ENCODE data around the gene FBXW11.

The FBXW11 gene

DNA sequence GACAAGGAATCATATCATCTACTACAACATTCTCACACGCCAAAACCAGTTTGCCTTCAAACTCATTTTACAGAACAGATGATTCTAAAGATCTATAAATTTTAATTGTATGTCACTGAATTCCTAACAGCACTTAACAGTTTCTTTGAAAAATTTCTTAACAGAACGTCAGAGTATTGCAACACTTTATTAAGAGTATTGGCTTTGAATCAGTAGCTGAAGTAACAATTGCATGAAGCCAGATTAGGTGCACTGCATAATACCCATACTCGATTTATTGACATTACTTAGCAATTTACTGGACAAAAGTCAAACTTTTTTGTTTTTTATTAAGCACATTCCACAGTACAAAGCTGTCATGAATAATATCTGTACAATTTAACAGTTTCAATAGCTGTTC is 145.1 kb downstream of the FBXW11 start:
- no peak for DNase-seq

DNA sequence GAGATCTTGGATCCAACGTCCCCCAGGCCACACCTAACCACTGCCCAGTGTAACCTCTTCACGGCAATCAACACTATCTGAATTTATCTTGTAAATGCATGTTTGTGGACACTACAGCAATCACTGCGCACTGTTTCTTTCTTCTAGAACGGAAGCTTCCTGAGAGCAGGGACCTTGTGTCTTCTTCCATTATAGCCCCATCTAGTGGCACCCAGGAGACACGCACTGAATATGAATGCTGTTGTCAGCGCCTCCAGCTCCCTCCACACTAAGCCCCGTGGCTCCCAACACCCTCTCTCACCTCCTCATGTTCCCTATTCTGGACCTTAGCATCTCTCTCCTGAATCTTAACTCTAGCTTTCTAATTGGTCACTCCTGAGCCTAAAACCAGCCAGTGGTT is 148.1 kb downstream of the FBXW11 start:
- DNase-seq = no peak

- no peak for DNase-seq
Measured at GRCh38 chr5:171857489-171857876, 149.0 kb downstream of the FBXW11 start.

- DNase-seq = no peak
Measured at GRCh38 chr5:171855798-171856763, 150.4 kb downstream of the FBXW11 start.

- DNase-seq = no peak
Measured at GRCh38 chr5:171855265-171855664, 151.2 kb downstream of the FBXW11 start.

DNA sequence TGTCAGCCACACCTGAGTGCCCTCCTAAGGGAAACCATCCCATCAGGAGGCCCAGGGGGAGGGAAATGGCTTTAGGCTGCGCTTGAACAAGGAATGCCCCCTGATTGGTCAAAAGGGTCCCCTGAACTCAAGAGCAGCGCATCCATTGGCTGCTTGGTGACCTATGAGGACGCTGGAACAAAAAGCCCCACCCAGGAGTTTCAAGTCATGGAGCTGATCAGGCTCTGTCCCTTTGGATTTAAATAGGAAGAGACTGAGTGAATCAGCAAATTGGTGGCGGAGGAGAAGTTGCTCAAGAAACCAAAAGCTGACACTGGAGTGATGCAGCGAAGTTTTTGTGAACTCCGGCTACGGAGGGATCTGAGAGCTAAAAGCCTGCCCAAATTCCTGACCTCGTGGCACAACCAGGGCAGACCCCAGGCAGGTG is 154.2 kb downstream of the FBXW11 start:
- no peak for DNase-seq

DNA sequence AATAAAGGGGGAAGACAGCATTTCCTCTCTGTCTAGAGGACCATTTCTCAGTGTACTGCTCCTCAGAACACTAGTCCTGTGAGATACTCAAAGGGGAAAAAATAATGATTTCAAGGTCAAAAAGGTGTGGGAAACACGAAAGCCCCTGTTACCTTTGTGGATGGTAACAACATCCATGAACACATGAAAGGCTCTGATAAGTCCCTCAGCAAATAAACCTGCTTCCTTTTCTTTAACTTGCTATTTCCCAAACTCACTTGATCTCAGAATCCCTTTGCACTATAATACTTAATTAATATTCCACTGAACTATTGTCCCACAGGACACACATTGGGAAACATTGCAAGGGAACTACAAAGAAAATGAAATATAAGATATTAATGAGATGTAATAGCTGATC is 155.2 kb downstream of the FBXW11 start:
- DNase-seq = no peak

DNA sequence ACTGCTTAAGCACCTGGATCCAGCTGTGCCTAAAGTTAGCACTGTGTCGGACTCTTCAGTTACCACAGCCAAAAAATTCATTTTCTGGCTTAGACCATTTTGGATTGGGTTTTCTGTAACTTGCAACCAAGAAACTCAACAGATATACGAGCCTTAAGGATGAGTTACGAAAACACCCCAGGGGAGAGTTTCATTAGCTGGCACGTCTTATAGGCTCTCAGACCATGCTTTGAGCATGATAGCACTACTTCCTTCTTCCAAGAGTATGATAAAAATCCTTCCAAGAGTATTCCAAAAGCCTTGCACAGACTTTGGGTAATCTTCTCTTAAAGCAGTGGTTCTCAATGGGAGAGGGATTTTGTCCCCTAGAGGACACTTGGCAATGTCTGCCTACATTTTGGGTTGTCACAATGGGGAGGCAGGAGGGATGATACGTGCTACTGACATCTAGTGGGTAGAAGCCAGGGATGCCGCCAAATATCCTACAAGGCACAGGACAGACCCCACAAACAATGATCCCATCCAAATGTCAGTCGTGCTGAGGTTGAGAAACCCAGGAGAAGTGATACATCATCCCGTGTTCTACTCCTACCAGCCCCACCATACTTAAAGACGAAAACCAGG is 156.0 kb downstream of the FBXW11 start:
- DNase-seq = no peak

DNA sequence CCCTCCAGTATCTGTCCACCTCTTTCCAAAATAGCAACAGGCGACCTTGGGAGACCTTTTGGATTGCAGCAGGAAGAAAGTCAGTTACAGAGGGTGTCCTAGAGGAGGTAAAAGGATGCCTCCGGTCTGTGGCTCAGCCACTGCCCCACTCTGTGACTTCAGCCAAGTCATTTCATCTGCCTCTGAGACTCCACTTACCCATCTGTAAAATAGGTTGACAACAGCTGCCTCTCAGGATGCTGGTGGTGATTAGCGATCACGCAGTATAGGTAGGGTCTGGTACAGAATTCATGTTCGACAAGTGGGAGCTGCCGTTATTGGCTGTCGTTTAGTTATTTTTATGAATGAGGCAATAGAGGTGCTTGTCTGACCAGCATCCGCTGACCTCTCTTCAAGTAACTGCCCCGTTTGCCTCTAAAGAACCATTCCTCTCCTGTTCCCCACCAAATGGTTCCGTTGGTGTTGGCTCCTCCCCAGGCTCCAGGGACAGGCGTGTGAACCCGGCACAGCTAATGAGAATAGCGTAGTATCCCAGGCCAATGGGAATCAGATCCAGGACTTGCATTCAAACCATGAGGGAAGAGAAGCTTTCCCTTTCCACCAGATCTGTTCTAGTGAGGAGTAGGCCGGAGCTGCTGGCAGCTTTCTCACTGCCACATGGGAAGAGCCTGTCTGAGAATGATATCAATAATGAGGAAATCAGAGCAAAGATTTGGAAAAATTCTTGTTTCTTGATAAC is 156.7 kb downstream of the FBXW11 start:
- DNase-seq = no peak

- no peak for DNase-seq
Measured at GRCh38 chr5:171848911-171849520, 157.4 kb downstream of the FBXW11 start.

- DNase-seq = no peak
Measured at GRCh38 chr5:171848486-171848885, 158.0 kb downstream of the FBXW11 start.

DNA sequence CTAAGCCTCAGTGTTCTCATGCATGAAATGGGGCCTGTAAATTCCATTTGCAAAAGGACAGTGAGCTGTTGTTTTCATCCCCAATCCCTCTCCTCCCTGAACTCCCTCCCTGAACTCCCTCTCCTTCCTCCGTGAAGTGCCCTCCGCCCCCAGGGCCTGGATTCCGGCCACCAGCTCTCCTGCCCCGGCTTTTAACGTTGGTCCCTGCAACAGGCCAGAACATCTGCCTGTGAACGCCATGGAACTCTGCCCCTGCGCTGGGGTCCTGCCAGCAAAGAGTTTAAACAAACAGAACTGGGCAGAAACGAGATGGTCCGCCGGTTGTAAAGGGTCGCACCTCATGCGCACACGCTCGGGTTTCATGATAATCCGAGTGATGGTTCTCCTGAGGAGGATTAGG is 158.4 kb downstream of the FBXW11 start:
- DNase-seq = no peak

GRCh38 chr5:171847026-171847425 is 159.4 kb downstream of the FBXW11 start:
- no peak for DNase-seq

- DNase-seq = no peak
Measured at GRCh38 chr5:171846323-171846722, 160.1 kb downstream of the FBXW11 start.

DNA sequence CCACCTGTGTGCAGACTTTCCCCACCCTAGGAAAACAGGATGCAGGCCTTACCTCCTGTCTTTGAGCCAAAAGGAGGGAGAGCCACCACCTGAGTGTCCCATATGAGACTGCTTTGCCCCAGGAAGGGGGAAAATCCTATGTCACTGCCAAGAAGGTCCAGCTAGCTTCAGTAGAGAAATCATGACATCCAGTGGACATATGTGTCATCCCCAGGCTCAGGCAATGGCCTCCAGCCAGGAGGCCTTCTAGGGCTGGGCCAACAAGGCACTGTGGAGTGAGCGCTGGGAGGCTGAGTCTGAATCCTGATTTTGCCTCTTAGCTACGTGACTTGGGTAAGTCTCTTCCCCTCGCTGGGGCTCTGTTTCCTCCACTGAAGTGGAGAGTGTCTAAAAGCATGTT is 160.6 kb downstream of the FBXW11 start:
- no peak for DNase-seq

DNA sequence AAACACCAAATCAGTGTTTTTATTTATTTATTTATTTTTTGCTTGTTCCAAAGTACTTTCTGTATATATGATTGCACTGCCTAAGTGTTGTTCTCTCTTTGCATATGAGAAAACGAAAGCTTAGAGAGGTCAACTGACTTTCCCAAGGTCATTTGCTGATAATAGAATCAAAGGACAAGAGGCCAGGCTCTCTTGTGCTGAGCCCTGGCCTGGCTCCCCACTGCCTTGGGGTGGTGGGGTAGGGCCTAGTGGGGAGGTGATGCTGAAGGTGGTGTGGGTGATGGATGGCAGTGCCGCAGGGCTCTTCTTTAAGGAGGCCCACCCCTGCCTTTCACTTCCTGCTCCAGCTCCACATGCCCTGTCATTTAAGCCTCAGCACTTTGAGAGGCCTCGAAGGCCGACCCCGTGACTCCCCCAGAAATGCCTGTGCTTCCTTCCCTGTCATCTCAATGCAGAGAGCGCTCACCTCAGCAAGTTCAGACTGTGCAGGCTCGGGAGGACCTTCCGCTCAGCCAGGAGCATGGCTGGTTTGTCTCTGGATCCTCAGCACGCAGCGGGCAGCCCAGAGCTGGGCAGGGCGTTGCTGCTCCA is 161.3 kb downstream of the FBXW11 start:
- DNase-seq = no peak

GRCh38 chr5:171842777-171843328 is 163.6 kb downstream of the FBXW11 start:
- no peak for DNase-seq

- no peak for DNase-seq
Measured at GRCh38 chr5:171841984-171842776, 164.3 kb downstream of the FBXW11 start.

DNA sequence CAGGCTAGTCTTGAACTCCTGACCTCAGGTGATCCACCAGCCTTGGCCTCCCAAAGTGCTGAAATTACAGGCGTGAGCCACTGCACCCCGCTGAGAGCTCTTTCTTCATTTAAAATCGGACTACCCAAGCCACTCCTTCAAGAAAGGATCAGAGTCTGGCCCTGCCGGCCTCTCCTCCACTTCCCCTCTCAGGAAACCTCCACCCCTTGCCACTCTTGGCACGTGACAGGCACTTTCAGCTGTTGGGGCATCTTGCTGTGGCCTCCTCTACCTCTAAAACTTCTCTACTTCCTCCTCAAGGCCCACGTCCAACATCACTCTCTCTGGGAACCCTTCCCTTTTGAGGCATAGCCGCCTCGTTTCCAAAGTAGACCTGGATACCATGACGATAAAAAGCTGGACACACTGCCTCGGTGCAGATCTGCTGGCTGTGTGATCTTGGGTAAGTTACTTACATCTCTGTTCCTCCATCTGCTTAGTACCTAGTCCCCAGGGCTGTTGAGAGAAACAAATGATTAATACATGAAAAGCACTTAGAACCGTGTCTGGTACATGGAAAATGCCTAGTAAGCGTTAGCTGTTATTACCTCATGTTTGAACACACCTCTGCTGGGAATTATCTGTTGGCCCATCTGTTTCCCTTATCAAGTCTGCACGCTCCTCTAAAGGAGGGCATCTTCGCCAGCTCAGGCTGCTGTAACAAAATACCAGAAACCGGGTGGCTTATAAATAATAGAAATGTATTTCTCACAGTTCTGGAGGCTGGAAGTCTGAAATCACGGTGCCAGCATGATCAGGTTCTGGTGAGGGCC is 165.5 kb downstream of the FBXW11 start:
- no peak for DNase-seq

DNA sequence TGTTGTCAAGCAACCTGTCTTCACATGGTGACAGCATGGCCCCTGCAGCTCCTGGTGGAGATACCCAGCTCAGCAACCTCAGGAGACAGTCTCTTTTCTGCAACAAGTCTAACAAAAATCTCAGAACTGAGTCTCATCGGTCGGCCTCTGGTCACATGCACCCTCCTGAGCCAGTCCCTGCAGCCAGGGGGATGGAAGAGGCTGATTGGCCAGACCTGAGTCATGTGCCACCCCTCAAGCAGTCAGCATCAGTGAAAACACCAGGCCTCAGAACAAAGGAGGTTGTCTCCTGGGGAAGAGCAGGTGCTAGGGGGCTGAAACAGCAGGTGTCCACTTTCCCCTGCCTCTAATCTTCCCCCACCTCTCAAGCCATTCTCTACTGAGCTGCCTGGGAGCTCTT is 166.4 kb downstream of the FBXW11 start:
- DNase-seq = no peak

DNA sequence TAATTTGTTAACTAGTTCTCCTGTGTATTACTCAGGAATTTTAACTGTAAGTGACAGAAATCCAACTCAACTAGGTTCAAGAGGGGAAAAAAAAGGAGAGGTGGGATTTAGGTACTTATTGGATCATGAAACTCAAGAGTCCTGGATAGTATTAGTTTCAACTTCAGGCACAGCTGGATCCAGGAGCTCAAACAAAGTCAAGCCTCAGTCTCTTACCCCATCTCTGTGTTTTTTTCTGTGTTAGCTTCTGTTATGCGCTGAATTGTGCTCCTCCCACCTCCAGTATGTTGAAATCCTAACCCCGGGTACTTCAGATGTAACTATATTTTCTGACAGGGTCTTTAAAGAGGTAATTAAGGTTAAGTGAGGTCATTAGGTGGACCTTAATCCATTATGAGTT is 167.3 kb downstream of the FBXW11 start:
- no peak for DNase-seq
